H7 (cell line): ENCODE measurements around the gene HDAC4. TPM values are rescaled to one million over a fixed set of nuclear protein-coding genes. Genes with fewer than 3 reads are reported as not detected.

Experiments used
- DNase-seq: peaks from one replicate; pipeline ENCODE4 v3.0.0; 2012
- H3K27me3 ChIP-seq: 2 replicates; pipeline ENCODE4 v1.6.0; 2011; ENCODE audit warnings: mild to moderate bottlenecking, low read length; ENCODE audit not compliant: control insufficient read depth, insufficient read depth
- H3K36me3 ChIP-seq: replicated peaks from 2 replicates; pipeline ENCODE4 v1.5.1; 2011; ENCODE audit warnings: low read length; ENCODE audit not compliant: control insufficient read depth, insufficient read depth
- H3K4me3 ChIP-seq: 2 replicates; pipeline ENCODE4 v1.5.1; 2011; ENCODE audit warnings: low read depth, mild to moderate bottlenecking, control low read depth, low read length, moderate library complexity; ENCODE audit not compliant: insufficient read depth
- total RNA-seq: library from RNA; depleted of rRNA; stranded (reverse); fragments of >200 nt; shearing (Covaris generic); gene quantifications from 2 replicates; pipeline ENCODE4 v1.2.3, GENCODE V29; 2014

The HDAC4 gene
- total RNA-seq, 1 experiment from 2014 or later = 18.1 TPM

DNA sequence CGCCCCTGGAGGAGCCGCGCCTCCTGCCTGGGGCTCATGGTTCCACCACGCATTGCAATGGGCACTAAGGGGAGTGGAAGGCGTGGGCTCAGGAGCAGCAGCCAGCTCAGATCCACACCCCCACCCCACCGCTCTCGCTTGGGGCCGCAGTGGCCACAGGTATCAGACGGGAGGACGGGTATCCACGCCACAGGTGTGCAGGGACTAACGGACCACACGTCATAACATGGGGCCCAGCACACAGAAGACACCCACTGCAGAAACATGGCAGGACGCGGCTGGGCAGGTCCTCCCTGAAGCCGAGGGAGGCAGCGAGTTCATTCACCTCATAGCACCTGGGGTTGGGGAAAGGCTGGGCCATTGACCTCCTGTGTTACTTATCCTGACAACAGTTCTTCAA is 13.0 kb downstream of the HDAC4 start:
- H3K36me3 ChIP-seq = no peaks in the 10 kb centered on the region
- no peaks in the 10 kb centered on the region for H3K27me3 ChIP-seq
- no peak overlapping the region for H3K4me3 ChIP-seq
- peak; percentile 46 for DNase-seq

DNA sequence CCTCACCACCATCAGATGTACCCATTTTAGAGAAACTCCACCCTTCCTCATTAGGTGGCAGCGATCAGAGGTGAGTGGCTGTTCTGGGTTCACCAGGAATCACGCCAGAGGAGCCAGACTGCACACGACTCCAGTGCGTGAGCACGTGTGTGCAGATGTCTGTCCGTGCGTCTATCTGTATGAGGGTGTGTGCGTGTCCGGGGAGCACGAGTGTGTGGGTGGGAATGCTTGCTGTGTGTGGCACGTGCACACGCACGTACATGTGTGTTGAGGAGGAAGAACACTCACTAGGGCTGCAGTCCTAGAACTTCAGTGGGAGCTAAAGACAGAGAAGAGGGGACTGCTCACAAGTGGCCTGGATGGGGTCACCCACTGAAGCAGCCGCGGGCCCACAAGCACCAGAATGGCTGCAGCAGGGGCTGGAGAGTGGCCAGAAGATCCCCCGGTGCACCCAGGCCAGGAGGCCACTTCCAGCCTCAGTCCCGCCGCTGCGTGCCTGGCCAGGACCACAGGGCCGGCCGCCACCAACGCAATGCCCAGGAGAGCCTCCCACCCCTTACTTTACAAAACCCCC is 13.9 kb downstream of the HDAC4 start:
- Histone ChIP-seq H3K36me3 (no peaks in the 10 kb centered on the region), H3K27me3 (no peaks in the 10 kb centered on the region), H3K4me3 (no peak overlapping the region)
- DNase-seq = peak; percentile 41

DNA sequence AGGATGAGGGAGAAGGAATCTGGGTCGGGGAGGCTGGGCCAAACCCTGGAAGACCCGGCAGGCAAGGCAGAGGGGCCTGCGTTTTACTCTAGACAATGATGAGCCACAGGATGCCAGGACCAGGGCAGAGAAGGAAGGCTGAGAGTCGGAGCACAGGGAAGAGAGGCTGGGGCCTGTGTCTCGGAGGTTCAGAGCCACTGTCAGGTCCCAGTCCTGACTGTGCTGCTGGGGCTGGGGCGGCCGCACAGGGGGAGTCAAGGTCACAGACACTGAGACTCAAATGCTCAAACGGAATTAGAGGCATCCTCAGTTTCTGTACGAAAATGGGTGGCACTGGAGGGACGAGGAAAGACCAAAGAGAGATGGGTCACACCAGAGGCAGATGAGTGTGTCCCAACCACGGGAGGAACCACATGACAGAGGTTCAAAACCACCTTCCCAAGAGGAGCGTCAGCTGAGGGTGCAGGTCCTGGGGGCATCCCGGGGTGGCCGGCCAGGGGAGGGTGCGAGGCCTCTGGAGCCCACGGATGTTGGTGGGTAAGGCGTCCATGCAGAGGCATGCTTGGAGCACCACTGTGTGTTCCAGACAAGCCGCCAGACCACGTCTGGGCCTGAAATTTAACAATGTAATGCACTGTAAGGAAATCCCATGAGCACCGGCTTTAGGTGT is 14.7 kb downstream of the HDAC4 start:
- Histone ChIP-seq H3K36me3 (no peaks in the 10 kb centered on the region), H3K27me3 (no peaks in the 10 kb centered on the region), H3K4me3 (no peak overlapping the region)
- DNase-seq = peak; percentile 66

DNA sequence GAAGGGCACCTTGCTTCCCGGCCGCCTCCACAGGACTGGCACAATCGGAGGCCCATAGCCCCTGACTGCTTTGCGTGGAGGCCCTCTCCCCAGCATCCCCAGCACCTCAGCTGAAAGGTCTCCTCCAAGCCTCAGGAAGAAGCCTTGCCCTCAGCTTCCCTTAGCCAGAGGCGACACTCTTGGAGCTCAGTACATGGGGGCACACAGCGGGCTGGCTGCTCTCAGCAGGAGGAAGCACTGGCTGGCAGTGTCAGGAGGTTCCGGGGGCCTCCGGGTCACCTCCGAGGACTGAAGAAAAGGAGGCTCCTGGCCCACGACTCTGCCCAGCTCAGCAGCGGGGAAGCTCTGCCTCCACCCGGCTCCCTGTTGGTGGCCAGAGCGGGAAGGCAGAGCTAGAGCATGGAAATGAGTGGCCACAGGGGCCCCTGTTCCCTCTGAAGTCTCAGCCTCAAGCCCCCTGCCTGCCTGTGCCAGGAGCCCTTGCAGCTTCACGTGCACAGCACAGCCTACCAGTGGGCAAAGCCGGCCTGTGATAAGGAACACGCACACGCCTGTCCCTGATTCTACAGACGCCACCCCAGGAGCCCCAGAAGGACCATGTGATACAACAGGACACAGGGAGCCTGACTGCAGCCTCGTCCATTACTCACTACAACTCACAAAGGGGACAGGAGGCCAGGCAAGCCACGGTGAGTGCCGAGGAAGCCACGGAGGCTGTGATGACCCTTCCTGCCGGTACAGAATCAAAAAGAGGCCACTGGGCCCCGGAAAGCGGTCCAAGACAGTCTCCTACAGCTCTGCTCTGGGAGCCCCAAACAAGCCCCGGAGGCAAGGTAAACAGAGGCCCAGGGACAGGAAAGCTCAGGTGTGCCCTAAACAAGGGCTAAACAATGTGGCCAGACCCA is 15.5 kb downstream of the HDAC4 start:
- H3K27me3 ChIP-seq = no peaks in the 10 kb centered on the region
- DNase-seq = peak; percentile 60
- H3K36me3 ChIP-seq = no peaks in the 10 kb centered on the region
- H3K4me3 ChIP-seq = no peak overlapping the region

DNA sequence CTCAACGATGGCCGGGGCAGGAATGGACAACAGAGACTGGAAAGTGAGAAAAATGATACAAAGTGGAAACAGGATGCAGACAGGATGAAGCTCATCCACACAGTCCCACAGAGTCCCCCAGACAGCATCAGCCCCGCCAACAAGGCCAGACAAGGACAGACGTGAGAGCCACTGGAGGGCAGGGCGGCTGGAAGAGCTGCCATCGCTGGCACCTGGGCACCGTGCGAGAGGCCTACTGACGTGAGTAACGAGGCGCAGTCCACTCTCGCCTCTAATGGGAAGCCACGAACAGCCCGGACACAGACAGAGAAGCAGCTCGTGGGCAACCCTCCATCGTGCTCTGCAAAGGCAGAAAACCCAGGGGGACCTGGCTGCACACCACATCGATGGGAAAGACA is 17.1 kb downstream of the HDAC4 start:
- no peak overlapping the region for H3K4me3 ChIP-seq
- no peaks in the 10 kb centered on the region; the same call in 1 of the 2 replicates for H3K36me3 ChIP-seq
- no peaks in the 10 kb centered on the region for H3K27me3 ChIP-seq
- no peak for DNase-seq

DNA sequence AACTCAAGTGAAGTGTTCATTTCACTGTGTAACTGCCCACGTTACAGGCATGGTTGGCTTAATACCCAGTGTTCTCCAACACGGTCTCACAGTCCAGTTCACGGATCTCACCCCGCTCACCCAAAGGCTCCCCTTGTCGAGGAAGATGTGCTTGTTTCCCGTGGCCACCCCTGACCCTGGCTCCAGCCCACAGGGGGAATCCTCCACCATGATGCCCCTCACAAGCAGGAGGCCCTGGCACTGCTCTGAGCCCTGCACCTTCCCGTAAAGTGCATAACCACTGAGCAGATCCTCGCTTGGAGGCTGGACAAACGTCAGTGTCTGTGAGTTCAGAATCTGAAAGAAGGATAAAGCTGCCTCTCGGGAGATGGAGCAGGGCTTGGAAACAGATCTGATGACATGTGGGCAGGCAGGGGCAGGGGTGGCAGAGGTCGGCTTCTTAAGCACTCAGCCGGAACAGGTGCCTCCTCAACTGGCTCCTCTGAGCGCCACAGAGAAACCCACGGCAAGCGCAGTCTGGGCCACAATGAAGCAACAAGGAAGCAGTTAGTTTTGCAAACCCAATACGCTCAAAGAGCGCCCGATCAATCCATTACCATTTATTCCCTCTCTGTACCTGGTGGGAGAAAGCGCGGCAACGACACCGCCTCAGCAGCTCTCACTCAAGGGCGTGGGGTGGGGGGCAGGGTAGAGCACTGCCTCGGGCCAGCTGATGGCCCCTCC is 17.6 kb downstream of the HDAC4 start:
- no peaks in the 10 kb centered on the region for H3K27me3 ChIP-seq
- H3K4me3 ChIP-seq = no peak overlapping the region
- DNase-seq = no peak
- no peaks in the 10 kb centered on the region; the same call in 1 of the 2 replicates for H3K36me3 ChIP-seq

DNA sequence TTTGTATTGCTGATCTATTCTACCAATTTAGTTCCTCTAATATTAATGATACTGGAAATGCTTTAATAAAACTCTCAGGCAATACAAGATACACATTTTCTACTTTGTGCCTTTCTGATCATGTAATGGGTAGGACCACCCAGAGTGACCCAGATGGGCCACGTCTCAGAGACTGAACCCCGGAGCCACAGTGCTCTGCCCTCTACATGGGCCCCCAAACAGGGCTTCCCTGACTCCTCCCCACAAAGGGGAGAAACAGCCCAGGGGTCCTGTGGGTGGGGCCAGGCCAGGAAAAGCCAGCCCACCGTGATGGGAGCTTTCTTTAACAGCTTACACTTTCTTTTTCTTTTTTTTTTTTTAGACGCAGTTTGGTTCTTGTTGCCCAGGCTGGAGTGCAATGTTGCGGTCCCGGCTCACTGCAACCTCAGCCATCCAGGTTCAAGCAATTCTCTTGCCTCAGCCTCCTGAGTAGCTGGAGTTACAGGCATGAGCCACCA is 18.4 kb downstream of the HDAC4 start:
- Histone ChIP-seq H3K36me3 (no peaks in the 10 kb centered on the region; the same call in 1 of the 2 replicates), H3K27me3 (no peaks in the 10 kb centered on the region), H3K4me3 (no peak overlapping the region)
- peak; percentile 64 for DNase-seq

DNA sequence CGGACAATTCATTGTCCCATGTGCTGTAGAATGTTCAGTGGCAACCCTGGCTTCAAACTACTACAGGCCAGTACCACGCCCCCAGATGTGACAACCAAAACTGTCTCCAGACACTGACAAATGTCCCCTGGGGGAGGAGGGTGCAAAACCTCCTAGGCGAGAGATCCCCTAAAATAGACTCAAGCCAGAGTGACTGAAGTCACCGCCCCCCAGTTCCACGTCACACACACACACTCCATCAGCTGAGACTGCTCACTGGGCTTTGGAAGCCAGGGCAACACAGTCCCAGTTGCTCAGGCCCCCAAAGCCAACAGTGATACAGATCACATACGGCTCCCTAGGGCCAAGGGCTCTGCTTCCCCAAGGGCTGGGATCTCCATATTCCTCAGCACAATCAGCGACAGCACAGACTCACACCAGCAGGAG is 19.1 kb downstream of the HDAC4 start:
- peak; percentile 82 for DNase-seq
- Histone ChIP-seq H3K36me3 (no peaks in the 10 kb centered on the region; the same call in 1 of the 2 replicates), H3K27me3 (no peaks in the 10 kb centered on the region), H3K4me3 (no peak overlapping the region)

DNA sequence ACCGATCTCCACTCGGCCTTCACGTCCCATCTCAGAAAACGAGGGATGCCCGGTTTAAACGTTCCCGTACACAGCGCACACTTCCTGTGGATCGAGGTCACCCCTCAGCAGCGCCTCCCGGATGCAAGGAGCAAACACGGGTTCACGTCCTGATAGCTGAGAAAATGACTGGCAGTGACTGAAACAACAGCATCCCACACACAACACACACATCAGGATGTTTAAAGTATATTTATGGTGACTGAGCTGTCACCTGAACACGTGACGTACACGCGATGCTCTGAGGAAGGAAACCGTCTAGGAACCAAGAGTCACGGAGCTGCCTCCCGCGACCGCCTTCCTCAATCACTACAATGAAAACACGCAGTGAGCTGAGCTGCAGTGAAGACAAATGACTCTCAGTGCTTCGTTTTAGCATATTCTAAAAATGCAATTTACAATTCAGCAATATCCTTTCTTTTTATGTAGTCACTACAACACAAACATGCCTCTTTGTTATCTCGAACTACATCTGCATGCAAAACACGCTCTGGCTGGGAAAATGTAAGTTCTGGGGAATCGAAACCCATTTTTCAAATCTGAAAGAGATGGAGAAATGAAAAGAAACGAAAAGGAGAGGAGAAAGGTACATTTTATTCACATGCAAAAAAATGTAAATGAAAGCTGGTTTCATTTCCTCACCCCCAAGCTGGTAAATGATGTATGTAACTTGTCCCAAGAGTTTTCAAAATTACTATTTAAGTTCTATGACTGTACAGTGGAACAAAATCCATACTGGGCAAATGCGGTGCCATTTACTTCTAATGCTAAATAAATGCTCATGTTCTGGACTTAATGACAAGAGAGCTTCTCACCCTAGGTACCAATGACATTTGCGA is 19.8 kb downstream of the HDAC4 start:
- no peaks in the 10 kb centered on the region; the same call in 1 of the 2 replicates for H3K36me3 ChIP-seq
- DNase-seq = no peak
- no peak overlapping the region for H3K4me3 ChIP-seq
- no peaks in the 10 kb centered on the region for H3K27me3 ChIP-seq

DNA sequence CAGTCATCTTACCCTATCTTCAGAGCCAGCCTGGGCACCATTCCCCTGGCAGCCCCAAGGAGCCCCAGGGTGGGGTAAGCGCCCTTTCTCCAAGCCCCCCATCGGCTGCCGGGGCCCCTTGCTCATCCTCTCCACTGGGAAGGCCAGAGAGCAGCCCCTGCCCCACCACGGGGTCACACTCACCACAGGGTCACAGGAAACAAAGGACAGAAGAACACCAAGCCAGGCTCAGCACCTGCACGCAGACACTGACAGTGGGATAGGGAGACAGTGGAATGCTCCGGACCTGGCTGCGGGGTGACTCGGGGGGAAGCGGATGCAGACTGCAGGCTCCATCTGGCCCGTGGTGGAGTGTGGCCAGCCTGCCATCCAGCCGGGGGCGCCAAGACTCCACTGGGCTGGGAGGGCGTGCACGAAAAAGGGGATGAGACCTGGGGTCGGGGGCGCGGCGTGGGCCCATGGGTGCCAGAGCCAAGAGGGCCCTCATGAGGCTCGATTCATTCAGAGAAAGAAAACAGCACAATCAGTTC is 21.1 kb downstream of the HDAC4 start:
- DNase-seq = peak; percentile 89
- no peak overlapping the region for H3K4me3 ChIP-seq
- no peaks in the 10 kb centered on the region for H3K27me3 ChIP-seq
- no peaks in the 10 kb centered on the region; the same call in 1 of the 2 replicates for H3K36me3 ChIP-seq

DNA sequence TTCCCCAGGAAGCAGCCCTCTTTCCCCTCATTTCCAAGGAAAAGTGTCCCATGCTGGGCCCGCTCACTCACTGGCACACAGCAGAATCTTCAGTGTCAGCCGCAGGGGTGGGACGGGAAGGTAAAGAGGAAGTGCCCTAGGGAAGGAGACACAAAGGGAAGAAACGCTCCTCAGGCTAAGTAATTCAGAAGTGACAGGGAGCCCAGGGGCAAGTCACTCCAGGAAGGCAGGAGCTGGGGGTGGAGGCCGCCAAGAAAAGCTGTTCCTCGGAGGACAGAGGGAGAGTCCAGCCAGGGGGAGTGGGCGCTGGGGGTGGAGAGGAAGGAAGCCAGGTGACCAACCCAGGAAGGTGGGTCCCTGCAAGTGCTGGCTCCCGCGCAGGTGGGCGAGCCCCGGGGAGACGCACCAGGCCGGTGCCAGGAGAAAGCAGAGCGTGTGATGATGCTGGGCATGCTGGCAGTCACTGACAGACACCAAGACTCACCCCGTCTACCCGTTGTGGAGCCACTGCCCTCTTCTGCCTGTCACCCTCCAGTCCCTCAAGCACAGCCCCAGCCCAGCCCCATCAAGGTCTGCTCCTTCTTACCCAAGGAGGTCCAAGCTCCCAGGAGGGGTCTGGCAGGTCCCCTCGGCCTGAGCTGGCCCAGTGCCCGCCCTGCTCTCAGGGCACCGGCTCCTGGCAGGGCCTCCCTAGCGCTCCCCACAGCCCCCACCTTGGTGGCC is 21.7 kb downstream of the HDAC4 start:
- DNase-seq = no peak
- Histone ChIP-seq H3K27me3 (no peaks in the 10 kb centered on the region), H3K4me3 (no peak overlapping the region), H3K36me3 (no peaks in the 10 kb centered on the region; the same call in 1 of the 2 replicates)

DNA sequence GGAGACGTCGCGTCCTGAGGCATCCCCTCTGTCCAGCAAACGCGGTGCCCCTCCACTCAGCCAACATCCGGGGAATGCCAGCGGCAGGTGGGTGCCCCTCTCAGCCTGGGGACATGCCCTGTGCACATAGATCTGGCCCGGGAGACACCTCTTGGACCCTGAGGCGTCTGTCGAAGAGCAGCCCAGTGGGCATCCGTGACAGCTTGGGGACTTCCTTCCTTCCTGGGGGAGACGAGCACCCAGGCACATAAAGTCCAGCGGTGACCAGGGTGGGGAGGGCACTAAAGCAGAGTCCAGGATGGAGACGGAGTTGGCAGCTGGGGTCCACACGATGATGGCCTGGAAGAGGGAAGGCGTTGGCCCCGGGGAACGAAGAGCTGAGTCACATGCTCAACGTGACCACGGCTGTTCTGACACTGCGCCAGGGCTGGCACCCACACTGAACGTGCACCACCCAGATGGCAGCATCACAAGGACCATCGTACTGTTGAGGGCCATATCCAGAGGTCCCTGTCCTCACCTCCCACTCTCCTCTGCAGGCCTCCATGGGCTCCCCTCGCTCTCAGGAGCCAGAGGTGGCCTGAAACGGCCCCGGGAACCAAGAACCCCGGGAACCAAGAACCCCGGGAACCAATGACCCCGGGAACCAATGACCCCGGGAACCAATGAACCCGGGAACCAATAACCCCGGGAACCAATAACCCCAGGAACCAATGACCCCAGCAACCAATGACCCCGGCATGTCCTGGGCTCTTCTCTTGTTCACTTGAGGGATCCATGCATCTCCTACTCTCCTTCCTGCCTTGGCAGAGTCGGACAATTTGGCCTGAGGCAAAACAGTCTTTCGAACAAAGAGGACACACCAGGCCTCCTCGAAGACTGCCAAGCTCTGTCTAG is 22.6 kb downstream of the HDAC4 start:
- Histone ChIP-seq H3K36me3 (no peaks in the 10 kb centered on the region; the same call in 1 of the 2 replicates), H3K4me3 (no peak overlapping the region), H3K27me3 (no peaks in the 10 kb centered on the region)
- no peak for DNase-seq
